H1 (cell line): ENCODE data around the gene PTMS. TPM values are rescaled to one million over a fixed set of nuclear protein-coding genes. Genes with fewer than 3 reads are reported as not detected.

Experiments used
- BACH1 ChIP-seq: IDR thresholded peaks from 2 replicates; pipeline ENCODE4 v1.6.1; 2012; ENCODE audit warnings: low read length, improper control_type of control experiment
- CHD1 ChIP-seq: IDR thresholded peaks from 2 replicates; pipeline ENCODE4 v1.6.1; 2012; ENCODE audit warnings: low read depth, low read length, improper control_type of control experiment
- KDM4A ChIP-seq: IDR thresholded peaks from one replicate; pipeline ENCODE4 v1.7.1; 2012; ENCODE audit warnings: low read depth, mild to moderate bottlenecking, moderate library complexity, low read length, inconsistent platforms; ENCODE audit not compliant: severe bottlenecking
- POLR2AphosphoS5 ChIP-seq: IDR thresholded peaks from 2 replicates; pipeline ENCODE4 v1.6.1; 2011; ENCODE audit warnings: low read depth, low read length
- POU5F1 ChIP-seq: IDR thresholded peaks from 2 replicates; pipeline ENCODE4 v1.6.1; 2011; ENCODE audit warnings: low read depth, mild to moderate bottlenecking, low read length, moderate library complexity
- RFX5 ChIP-seq: IDR thresholded peaks from 2 replicates; pipeline ENCODE4 v1.6.1; 2011; ENCODE audit warnings: low read depth, low read length, improper control_type of control experiment, borderline replicate concordance
- SIN3A ChIP-seq, 2 experiments: IDR thresholded peaks in 1 of 2; conservative IDR thresholded peaks in 1 of 2; 2 replicates each; pipeline ENCODE4 v1.6.1; 2011 to 2012; ENCODE audit warnings: low read length in 2 of 2, improper control_type of control experiment in 1 of 2, low read depth in 1 of 2, mild to moderate bottlenecking in 1 of 2
- TBP ChIP-seq: IDR thresholded peaks from 2 replicates; pipeline ENCODE4 v1.6.1; 2011; ENCODE audit warnings: low read depth, low read length, improper control_type of control experiment
- polyA plus RNA-seq, 7 experiments: library from polyadenylated mRNA; depleted of rRNA in 3 of 7; stranded (reverse) in 5 of 7; unstranded in 2 of 7; fragments of >200 nt in 5 of 7; fragments of 200-250 nt in 2 of 7; gene quantifications; 1 replicate in 5 of 7; 2 replicates in 1 of 7; 4 replicates in 1 of 7; pipeline versions ENCODE4 v1.2.1 to v1.2.3, GENCODE V29; 2011 to 2013; ENCODE audit warnings: missing spikeins in 2 of 7, mixed read lengths in 2 of 7
- total RNA-seq: library from RNA; stranded (reverse); fragmentation: NEBNext Ultra II Directional; extraction: Animal tissue kit (Norgen Biotek cat#: 25700); gene quantifications from 2 replicates; pipeline ENCODE4 v1.2.1, GENCODE V29; 2021
- TF ChIP-seq, protein P1 (sequence below): fragments of 300-600 bp; sonication (generic); IDR thresholded peaks from 2 replicates; pipeline ENCODE4 v1.7.1; 2012; ENCODE audit warnings: low read length, moderate library complexity, mild to moderate bottlenecking, inconsistent platforms; ENCODE audit not compliant: insufficient replicate concordance

The PTMS gene
- total and polyA plus RNA-seq, 2 of the 8 experiments (the other 6 are each of a cell fraction or from before 2014, with no cell fraction given) = 444 to 553 TPM

DNA sequence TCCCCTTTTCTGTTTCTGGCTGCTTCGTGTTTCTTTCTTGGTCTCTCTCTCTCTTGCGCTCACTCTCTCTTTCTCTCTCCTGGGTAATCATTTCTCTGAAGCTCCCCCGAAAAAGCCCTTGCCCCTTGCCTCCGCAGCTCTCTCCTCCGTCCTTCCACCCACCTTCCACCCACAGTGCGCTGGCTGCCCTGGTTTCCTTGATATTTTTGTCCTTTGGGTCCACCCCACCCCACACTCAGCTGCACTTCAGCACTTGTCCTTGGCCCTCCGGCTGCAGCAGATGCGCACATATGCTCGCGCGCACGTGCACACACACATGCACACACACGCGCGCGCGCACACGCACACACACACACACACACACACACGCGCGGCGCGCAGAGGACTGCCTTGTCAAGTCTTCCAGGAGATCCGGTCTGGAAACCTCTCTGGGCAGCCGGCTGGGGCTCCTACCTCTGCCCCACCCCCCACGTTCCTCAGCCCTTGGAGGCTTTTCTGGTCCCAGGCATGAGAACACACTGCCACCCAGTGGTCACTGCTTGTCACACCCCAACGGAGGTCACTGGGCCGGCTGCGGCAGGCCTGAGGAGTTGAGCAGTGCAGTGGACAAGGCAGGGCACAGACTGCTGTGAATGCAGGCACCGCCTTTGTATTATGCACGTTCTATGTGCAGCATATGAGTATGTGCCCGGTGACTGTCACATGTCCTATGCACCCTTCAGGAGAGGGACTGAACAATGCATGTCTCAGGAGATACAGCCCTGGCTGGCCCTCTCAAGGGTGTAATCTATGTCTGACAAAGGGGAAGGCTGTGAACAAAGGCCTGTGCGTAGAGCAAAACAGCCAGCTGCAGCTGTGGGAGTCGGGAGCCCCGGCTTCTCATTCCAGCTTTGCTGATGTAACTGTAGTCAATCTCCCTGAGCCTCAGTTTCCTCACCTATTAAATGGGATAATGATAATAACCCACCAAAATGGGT is 12.7 kb downstream of the PTMS start (continued):
- TF ChIP-seq, protein P1, sequence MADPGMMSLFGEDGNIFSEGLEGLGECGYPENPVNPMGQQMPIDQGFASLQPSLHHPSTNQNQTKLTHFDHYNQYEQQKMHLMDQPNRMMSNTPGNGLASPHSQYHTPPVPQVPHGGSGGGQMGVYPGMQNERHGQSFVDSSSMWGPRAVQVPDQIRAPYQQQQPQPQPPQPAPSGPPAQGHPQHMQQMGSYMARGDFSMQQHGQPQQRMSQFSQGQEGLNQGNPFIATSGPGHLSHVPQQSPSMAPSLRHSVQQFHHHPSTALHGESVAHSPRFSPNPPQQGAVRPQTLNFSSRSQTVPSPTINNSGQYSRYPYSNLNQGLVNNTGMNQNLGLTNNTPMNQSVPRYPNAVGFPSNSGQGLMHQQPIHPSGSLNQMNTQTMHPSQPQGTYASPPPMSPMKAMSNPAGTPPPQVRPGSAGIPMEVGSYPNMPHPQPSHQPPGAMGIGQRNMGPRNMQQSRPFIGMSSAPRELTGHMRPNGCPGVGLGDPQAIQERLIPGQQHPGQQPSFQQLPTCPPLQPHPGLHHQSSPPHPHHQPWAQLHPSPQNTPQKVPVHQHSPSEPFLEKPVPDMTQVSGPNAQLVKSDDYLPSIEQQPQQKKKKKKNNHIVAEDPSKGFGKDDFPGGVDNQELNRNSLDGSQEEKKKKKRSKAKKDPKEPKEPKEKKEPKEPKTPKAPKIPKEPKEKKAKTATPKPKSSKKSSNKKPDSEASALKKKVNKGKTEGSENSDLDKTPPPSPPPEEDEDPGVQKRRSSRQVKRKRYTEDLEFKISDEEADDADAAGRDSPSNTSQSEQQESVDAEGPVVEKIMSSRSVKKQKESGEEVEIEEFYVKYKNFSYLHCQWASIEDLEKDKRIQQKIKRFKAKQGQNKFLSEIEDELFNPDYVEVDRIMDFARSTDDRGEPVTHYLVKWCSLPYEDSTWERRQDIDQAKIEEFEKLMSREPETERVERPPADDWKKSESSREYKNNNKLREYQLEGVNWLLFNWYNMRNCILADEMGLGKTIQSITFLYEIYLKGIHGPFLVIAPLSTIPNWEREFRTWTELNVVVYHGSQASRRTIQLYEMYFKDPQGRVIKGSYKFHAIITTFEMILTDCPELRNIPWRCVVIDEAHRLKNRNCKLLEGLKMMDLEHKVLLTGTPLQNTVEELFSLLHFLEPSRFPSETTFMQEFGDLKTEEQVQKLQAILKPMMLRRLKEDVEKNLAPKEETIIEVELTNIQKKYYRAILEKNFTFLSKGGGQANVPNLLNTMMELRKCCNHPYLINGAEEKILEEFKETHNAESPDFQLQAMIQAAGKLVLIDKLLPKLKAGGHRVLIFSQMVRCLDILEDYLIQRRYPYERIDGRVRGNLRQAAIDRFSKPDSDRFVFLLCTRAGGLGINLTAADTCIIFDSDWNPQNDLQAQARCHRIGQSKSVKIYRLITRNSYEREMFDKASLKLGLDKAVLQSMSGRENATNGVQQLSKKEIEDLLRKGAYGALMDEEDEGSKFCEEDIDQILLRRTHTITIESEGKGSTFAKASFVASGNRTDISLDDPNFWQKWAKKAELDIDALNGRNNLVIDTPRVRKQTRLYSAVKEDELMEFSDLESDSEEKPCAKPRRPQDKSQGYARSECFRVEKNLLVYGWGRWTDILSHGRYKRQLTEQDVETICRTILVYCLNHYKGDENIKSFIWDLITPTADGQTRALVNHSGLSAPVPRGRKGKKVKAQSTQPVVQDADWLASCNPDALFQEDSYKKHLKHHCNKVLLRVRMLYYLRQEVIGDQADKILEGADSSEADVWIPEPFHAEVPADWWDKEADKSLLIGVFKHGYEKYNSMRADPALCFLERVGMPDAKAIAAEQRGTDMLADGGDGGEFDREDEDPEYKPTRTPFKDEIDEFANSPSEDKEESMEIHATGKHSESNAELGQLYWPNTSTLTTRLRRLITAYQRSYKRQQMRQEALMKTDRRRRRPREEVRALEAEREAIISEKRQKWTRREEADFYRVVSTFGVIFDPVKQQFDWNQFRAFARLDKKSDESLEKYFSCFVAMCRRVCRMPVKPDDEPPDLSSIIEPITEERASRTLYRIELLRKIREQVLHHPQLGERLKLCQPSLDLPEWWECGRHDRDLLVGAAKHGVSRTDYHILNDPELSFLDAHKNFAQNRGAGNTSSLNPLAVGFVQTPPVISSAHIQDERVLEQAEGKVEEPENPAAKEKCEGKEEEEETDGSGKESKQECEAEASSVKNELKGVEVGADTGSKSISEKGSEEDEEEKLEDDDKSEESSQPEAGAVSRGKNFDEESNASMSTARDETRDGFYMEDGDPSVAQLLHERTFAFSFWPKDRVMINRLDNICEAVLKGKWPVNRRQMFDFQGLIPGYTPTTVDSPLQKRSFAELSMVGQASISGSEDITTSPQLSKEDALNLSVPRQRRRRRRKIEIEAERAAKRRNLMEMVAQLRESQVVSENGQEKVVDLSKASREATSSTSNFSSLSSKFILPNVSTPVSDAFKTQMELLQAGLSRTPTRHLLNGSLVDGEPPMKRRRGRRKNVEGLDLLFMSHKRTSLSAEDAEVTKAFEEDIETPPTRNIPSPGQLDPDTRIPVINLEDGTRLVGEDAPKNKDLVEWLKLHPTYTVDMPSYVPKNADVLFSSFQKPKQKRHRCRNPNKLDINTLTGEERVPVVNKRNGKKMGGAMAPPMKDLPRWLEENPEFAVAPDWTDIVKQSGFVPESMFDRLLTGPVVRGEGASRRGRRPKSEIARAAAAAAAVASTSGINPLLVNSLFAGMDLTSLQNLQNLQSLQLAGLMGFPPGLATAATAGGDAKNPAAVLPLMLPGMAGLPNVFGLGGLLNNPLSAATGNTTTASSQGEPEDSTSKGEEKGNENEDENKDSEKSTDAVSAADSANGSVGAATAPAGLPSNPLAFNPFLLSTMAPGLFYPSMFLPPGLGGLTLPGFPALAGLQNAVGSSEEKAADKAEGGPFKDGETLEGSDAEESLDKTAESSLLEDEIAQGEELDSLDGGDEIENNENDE = no peak
- TF ChIP-seq CHD1 (no peak), RFX5 (no peak), POLR2AphosphoS5 (peak; percentile 46), SIN3A (conservative IDR thresholded peaks at IDR 0.05 in 1 of 2, IDR thresholded peaks at IDR 0.05 in 1 of 2; ENCODE audit: low read depth in 1 of 2, low read length in 2 of 2) (peak; percentile 38 to 80; a peak in 2 of 4 replicates), KDM4A (peak; percentile 60), BACH1 (0 out of 2 replicates have a peak, but pooled peaks have one; percentile 24), TBP (0 out of 2 replicates have a peak, but pooled peaks have one; percentile 19), POU5F1 (no peak)
